Neural crest cell (in vitro differentiated cells): ENCODE data around the gene CDR2. TPM values are rescaled to one million over a fixed set of nuclear protein-coding genes. Genes with fewer than 3 reads are reported as not detected.

Experiments
- DNase-seq: peaks from one replicate; pipeline ENCODE4 v3.0.0; 2021; ENCODE audit warnings: low read depth, mixed read lengths, low spot score
- H3K27ac Mint-ChIP-seq: one replicate; pipeline ENCODE4 v1.8.0; 2021; ENCODE audit warnings: mild to moderate bottlenecking, mixed read lengths; ENCODE audit not compliant: unreplicated experiment
- H3K27me3 Mint-ChIP-seq: 2 replicates; pipeline ENCODE4 v1.8.0; 2021; ENCODE audit warnings: low read depth, mild to moderate bottlenecking, mixed read lengths
- H3K36me3 Mint-ChIP-seq: 2 replicates; pipeline ENCODE4 v1.8.0; 2021; ENCODE audit warnings: low read depth, mild to moderate bottlenecking, mixed read lengths
- H3K4me1 Mint-ChIP-seq: 2 replicates; pipeline ENCODE4 v1.8.0; 2021; ENCODE audit warnings: mixed read lengths
- H3K4me3 Mint-ChIP-seq: one replicate; pipeline ENCODE4 v1.8.0; 2021; ENCODE audit warnings: mild to moderate bottlenecking, mixed read lengths
- H3K9me3 Mint-ChIP-seq: 2 replicates; pipeline ENCODE4 v1.8.0; 2021; ENCODE audit warnings: mixed read lengths
- CTCF ChIP-seq: fragments of 200-600 bp; sonication (generic); conservative IDR thresholded peaks from 2 replicates; pipeline ENCODE4 v1.5.0; 2021; ENCODE audit warnings: antibody characterized with exemption, mild to moderate bottlenecking
- long read RNA-seq: library from polyadenylated mRNA; unstranded; transcript quantifications from one replicate; pipeline ENCODE4 v2.0.0, GENCODE V29; 2020
- total RNA-seq: library from RNA; stranded (reverse); gene quantifications from 2 replicates; pipeline ENCODE4 v1.2.1, GENCODE V29; 2021

The CDR2 gene
- 16.1 and 17.5 TPM in 2 replicates for total RNA-seq
- long read RNA-seq, partial matches to known transcripts, result 1 of 7 reads
- long read RNA-seq, other reads (novel, unspliced or antisense), result 5 of 7 reads

- peak; percentile 95 for DNase-seq
- no peak for TF ChIP-seq CTCF
- peaks cover 34% of the 10 kb centered on the region for H3K27me3 Mint-ChIP-seq
- H3K4me1 Mint-ChIP-seq, result peaks cover 32% of the 10 kb centered on the region
- peak within 1 kb of the TSS; percentile 99 for H3K4me3 Mint-ChIP-seq
- H3K9me3 Mint-ChIP-seq, result no peaks in the 10 kb centered on the region
- H3K27ac Mint-ChIP-seq, result peak within 1 kb of the TSS; percentile 67
- no peaks in the 10 kb centered on the region for H3K36me3 Mint-ChIP-seq
Observed at GRCh38 chr16:22374311-22375116, at the start of gene CDR2. TSS of gene CDR2 (minus strand) at chr16:22374619. CDS start at chr16:22374309, 310 bp downstream.

GRCh38 chr16:22423716-22424115 is 49.3 kb upstream of the CDR2 start:
- Mint-ChIP-seq H3K4me1 (no peaks in the 10 kb centered on the region), H3K4me3 (no peak overlapping the region), H3K36me3 (peaks cover 3% of the 10 kb centered on the region), H3K27me3 (no peaks in the 10 kb centered on the region), H3K9me3 (peaks cover 4% of the 10 kb centered on the region), H3K27ac (no peak overlapping the region)
- TF ChIP-seq CTCF, result no peak
- no peak for DNase-seq

GRCh38 chr16:22421136-22421535 is 46.7 kb upstream of the CDR2 start:
- H3K27me3 Mint-ChIP-seq, result no peaks in the 10 kb centered on the region
- TF ChIP-seq CTCF, result no peak
- no peak for DNase-seq
- no peaks in the 10 kb centered on the region for H3K4me1 Mint-ChIP-seq
- peaks cover 3% of the 10 kb centered on the region for H3K36me3 Mint-ChIP-seq
- H3K4me3 Mint-ChIP-seq, result no peak overlapping the region
- H3K27ac Mint-ChIP-seq, result no peak overlapping the region
- H3K9me3 Mint-ChIP-seq, result peaks cover 4% of the 10 kb centered on the region

DNA sequence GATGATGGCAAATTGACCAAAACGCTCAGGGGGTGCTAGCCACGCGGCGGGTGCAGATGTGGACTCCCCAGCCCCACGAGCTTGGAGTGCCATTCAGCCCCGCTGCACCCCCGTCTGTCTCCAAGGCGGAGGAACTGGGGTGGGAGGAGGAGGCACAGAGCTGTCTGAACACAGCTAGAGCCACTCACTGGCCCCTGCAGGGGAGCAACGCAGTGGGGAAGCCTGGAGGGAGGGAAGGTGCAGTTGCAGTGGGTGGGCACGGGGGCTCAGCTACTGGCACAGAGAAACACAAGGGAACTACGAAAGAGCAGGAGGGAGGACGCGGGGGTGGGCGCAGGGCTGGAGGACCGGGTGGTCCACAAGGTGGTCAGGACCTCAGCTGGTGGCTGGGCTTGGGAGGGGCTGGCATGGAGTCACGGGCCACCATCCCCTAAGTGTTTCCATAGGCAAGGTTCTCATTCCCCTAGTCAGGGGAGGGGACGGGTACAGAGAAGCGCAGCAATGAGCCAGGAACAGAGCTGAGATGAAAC is 46.3 kb upstream of the CDR2 start:
- no peaks in the 10 kb centered on the region for H3K4me1 Mint-ChIP-seq
- peaks cover 4% of the 10 kb centered on the region for H3K9me3 Mint-ChIP-seq
- no peak for TF ChIP-seq CTCF
- no peak overlapping the region for H3K4me3 Mint-ChIP-seq
- H3K27me3 Mint-ChIP-seq, result no peaks in the 10 kb centered on the region
- DNase-seq, result no peak
- H3K36me3 Mint-ChIP-seq, result peaks cover 3% of the 10 kb centered on the region
- H3K27ac Mint-ChIP-seq, result peak overlapping the region; percentile 12

- no peak overlapping the region for H3K4me3 Mint-ChIP-seq
- H3K36me3 Mint-ChIP-seq, result peaks cover 3% of the 10 kb centered on the region
- TF ChIP-seq CTCF, result no peak
- peaks cover 4% of the 10 kb centered on the region for H3K9me3 Mint-ChIP-seq
- no peak overlapping the region for H3K27ac Mint-ChIP-seq
- no peaks in the 10 kb centered on the region for H3K4me1 Mint-ChIP-seq
- DNase-seq, result no peak
- H3K27me3 Mint-ChIP-seq, result no peaks in the 10 kb centered on the region
Observed at GRCh38 chr16:22419908-22420307, 45.5 kb upstream of the CDR2 start.
